BE2C (cell line): Measurements from ENCODE around the gene TMEM179.
A peak's percentile ranks its signal among the peaks of the same experiment; 100 is the strongest.

Experiments
- DNase-seq: peaks from one replicate; pipeline ENCODE4 v3.0.0-alpha.2; 2020
- H3K27me3 ChIP-seq: fragments of 250-450 bp; sonication (Bioruptor Pico); 2 replicates; pipeline ENCODE4 v1.5.1; 2020; ENCODE audit warnings: mild to moderate bottlenecking
- H3K36me3 ChIP-seq: fragments of 250-450 bp; sonication (Bioruptor Pico); 2 replicates; pipeline ENCODE4 v1.5.1; 2020; ENCODE audit warnings: mild to moderate bottlenecking
- H3K4me1 ChIP-seq: fragments of 250-450 bp; sonication (Bioruptor Pico); 2 replicates; pipeline ENCODE4 v1.5.1; 2020
- H3K4me3 ChIP-seq: 2 replicates; pipeline ENCODE4 v1.5.1; 2011; ENCODE audit warnings: low read depth, low read length
- H3K9me3 ChIP-seq: fragments of 250-450 bp; sonication (Bioruptor Pico); 2 replicates; pipeline ENCODE4 v1.5.1; 2020
- TF ChIP-seq, protein P1 (sequence below): IDR thresholded peaks from 2 replicates; pipeline ENCODE4 v1.5.1; 2012; ENCODE audit warnings: mild to moderate bottlenecking, low read depth, low read length

Gene TMEM179

DNA sequence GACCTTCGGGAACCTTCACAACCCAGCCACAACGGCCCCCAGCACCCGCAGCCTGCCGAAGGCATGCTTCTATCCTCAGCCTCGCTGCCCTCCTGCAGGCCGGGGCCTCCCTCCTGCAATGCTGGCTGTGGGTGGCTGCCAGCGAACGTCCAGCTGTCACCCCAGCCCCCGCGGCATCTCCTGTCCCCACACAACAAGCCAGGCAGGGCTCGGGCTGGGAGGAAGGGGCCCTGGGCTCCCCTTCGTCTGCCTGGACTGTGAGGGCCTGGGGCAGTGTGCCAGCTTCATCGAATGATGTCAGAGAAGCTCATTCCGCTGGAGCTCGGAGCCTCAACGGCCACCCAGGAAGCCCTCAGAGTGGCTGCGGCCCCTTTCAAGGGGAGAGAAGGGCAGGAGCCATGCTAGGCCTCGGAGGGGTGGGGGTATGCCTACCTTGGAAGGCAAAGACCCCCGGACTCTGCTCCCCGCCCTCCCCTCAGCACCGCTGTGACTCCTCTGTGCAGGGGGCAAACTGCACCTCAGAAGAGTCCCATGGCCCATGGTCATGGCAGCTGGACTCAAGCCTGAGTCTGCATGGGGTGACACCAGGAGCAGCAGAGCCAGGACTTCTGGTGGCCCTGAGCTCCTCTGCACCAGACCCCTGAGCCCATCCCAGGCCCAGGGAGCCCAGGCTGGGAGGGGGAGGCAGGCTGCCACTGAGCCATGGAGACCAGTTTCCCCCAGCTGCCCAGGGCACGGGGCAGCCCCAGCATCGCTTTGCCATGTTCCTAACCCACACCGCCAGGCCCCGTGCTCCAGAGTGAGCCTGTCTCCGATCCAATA lies 49.8 kb downstream of the TMEM179 start:
- peak; percentile 33 for DNase-seq
- TF ChIP-seq, protein P1, sequence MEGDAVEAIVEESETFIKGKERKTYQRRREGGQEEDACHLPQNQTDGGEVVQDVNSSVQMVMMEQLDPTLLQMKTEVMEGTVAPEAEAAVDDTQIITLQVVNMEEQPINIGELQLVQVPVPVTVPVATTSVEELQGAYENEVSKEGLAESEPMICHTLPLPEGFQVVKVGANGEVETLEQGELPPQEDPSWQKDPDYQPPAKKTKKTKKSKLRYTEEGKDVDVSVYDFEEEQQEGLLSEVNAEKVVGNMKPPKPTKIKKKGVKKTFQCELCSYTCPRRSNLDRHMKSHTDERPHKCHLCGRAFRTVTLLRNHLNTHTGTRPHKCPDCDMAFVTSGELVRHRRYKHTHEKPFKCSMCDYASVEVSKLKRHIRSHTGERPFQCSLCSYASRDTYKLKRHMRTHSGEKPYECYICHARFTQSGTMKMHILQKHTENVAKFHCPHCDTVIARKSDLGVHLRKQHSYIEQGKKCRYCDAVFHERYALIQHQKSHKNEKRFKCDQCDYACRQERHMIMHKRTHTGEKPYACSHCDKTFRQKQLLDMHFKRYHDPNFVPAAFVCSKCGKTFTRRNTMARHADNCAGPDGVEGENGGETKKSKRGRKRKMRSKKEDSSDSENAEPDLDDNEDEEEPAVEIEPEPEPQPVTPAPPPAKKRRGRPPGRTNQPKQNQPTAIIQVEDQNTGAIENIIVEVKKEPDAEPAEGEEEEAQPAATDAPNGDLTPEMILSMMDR = no peak
- Histone ChIP-seq H3K36me3 (no peaks in the 10 kb centered on the region), H3K9me3 (no peaks in the 10 kb centered on the region), H3K4me1 (peaks cover 16% of the 10 kb centered on the region; the same call in 1 of the 2 replicates), H3K4me3 (no peak overlapping the region), H3K27me3 (no peaks in the 10 kb centered on the region)

DNA sequence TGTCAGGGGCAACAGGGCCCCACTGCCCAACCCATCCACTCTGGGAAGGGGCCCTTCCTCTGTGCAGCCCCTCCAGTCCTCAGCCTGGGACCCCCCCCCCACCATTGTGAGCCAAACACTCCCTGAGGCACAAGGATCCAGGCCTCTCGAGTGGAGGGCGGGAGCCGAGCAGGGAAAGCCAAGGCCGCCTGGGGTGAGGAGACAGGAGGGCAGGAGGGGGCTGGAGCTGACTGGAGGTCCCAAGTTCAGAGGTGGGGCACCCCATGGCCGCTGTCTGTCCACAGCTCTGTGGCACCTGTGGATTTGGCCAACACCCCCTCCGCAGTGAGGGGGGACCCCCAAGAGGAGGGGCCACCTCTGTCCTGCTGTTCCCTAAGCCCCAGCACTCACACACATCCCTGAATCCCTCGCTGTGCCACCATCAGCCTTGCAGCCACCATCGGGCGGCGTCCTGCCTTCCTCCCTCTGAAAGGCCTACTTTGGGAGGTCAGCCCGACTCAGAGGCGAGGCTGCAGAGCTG lies 50.4 kb downstream of the TMEM179 start:
- peak; percentile 10 for DNase-seq
- H3K27me3 ChIP-seq = no peaks in the 10 kb centered on the region
- no peaks in the 10 kb centered on the region for H3K36me3 ChIP-seq
- TF ChIP-seq, protein P1 = no peak
- H3K4me3 ChIP-seq = no peak overlapping the region
- H3K4me1 ChIP-seq = peaks cover 16% of the 10 kb centered on the region; the same call in 1 of the 2 replicates
- no peaks in the 10 kb centered on the region for H3K9me3 ChIP-seq

DNA sequence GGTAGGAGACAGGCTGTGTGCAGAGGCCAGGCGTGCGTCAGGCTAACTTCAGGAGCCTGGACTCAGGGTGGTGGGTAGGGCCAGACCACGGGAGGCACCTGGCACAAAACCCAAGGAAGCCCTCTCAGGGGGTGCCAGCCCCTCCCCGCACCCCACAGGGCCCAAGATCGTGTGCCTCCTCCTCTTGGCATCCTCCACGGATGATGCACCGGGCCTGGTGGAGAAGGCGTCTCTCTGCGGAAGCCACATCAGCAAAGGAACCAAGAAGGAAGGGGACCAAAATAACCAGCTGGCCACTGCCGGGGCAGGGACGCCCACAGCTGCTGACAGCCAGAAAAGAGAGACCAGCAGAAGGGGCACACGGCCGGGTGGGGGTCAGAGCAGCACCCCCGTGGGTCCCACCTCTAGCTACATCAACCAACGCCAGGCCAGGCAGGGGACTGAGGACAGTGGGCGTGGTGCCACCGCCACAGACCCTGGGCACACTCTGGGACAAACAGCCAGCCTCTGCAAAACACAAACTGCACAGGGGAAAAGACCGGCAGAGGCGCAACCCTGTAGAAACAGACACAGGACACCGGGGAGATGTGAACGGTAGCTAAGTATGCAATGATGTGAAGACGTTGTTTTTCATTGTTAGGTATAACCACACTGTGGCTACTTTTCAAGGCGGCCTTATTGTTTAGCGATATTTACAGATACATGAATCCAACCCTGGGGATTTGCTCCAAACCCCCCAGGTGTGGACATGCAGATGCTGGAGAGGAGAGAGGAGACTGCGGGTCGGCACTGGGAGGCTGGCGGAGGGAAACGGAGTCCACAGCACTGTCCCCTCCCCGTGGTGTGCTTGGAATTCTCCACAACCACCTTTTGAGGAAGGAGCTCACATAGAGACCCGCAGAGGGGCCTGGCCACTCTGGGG lies 51.1 kb downstream of the TMEM179 start:
- peaks cover 16% of the 10 kb centered on the region; the same call in 1 of the 2 replicates for H3K4me1 ChIP-seq
- peak; percentile 2 for DNase-seq
- H3K36me3 ChIP-seq = no peaks in the 10 kb centered on the region
- no peaks in the 10 kb centered on the region for H3K9me3 ChIP-seq
- H3K27me3 ChIP-seq = no peaks in the 10 kb centered on the region
- TF ChIP-seq, protein P1 = no peak
- no peak overlapping the region for H3K4me3 ChIP-seq

- H3K4me3 ChIP-seq = no peak overlapping the region
- H3K9me3 ChIP-seq = no peaks in the 10 kb centered on the region
- TF ChIP-seq, protein P1 = no peak
- peak; percentile 4 for DNase-seq
- peaks cover 16% of the 10 kb centered on the region; the same call in 1 of the 2 replicates for H3K4me1 ChIP-seq
- no peaks in the 10 kb centered on the region for H3K36me3 ChIP-seq
- H3K27me3 ChIP-seq = no peaks in the 10 kb centered on the region
Observed at GRCh38 chr14:104552738-104553125, 51.8 kb downstream of the TMEM179 start.

DNA sequence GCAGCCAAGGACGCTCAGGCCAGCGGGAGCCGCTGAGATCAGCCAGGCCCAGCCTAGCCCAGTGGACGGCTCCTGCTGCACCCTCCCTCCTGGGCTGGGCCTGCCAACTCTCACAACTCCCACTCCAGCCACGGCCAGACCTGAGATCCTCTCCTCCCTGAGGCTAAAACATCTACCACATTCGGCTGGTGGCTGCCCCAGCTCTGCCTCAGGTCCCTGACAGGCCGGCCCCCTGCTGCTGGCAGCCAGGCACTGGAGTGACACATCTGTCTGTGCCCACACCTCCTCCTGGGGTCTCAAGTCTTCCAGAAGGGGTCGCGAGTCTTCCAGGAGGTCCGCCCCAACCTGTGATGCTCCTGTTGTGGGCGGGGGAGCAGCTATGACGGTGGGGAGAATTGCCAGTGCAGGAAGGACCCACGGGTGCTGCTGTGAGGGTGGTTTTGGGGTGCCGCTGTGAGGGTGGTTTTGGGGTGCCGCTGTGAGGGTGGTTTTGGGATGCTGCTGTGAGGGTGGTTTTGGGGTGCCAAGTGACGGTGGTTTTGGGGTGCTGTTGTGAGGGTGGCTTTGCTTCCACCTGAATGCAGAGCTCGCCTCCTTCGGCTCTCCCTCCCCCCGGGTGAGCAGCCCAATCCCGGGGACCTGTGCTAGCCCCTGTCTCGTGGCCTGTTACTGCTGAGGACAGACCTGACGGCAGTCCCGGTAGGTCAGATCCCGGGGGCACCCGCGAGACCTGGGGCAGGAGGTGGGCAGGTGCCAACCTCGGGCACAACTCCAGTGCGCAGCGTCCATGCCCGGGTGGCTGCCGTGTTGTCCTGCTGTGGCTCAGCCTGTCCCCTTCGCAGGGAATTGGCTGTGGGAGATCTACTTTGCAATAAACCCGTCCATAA lies 52.5 kb downstream of the TMEM179 start:
- peak; percentile 53 for DNase-seq
- TF ChIP-seq, protein P1 = peak; percentile 29
- H3K4me3 ChIP-seq = no peak overlapping the region
- no peaks in the 10 kb centered on the region for H3K9me3 ChIP-seq
- H3K36me3 ChIP-seq = no peaks in the 10 kb centered on the region
- peaks cover 16% of the 10 kb centered on the region; the same call in 1 of the 2 replicates for H3K4me1 ChIP-seq
- no peaks in the 10 kb centered on the region for H3K27me3 ChIP-seq
